HUDEP-2 (cell line): ENCODE measurements around the gene LRRC74B.

ENCODE experiments used
- DNase-seq, 76 experiments: peaks; one replicate each; lab custom pipeline; 2025; ENCODE audit not compliant: unreplicated experiment in 76 of 76; lab: John Stamatoyannopoulos, UW

Gene LRRC74B

DNA sequence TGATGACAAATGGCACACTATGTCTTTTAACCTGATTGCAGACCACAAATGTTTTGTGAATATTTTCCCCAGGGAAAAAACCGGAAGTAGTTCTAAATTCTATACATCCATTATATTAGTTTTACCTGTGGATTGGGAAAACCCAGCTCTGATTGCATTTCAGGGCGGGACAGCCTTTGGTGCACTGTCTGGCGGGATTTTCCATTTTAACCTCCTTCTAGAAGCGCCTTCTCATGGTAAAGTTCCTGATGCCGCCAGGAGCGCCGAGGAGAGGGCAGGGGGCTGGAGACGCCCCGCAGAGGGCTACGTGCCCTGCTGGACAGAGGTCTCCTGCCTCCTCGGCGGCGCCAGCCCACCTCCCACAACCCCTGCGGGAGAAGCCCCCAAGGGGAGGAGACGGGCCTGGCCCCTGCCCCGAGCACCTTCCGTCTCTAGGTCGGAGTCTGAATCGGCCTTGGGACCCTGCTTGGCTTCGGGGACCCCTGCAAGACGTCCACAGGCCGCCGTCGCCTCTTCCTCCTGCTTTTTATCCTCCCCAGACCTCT lies 32.0 kb upstream of the LRRC74B start:
- no peak for DNase-seq

DNA sequence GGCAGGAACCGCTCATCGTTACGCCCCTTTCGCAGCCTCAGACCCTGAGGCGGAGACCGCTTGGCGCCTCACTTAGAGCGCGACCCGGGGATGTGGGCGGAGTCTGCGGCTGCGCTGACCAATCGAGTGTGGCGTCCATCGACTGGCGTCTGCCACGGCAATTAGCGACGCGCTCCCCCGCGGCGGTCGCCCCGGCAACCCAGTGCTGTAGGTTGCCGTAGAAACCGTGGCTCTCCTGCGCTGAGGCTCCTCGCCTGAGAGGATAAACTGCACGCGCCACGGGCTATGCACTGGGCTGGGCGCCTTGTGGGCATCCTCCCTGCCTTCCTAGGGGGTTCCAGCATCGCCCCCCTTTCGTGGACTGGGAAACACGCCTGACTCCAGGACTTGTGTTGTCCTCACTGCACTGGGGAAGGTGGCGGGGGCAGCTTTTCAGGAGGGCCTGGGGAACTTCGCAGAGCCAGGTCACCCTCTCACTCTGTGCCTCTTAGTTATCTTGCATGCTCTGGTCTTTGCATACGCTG lies 31.5 kb upstream of the LRRC74B start:
- peak in 72 of 76 experiments; percentile 10 to 92 (median 76) for DNase-seq

DNA sequence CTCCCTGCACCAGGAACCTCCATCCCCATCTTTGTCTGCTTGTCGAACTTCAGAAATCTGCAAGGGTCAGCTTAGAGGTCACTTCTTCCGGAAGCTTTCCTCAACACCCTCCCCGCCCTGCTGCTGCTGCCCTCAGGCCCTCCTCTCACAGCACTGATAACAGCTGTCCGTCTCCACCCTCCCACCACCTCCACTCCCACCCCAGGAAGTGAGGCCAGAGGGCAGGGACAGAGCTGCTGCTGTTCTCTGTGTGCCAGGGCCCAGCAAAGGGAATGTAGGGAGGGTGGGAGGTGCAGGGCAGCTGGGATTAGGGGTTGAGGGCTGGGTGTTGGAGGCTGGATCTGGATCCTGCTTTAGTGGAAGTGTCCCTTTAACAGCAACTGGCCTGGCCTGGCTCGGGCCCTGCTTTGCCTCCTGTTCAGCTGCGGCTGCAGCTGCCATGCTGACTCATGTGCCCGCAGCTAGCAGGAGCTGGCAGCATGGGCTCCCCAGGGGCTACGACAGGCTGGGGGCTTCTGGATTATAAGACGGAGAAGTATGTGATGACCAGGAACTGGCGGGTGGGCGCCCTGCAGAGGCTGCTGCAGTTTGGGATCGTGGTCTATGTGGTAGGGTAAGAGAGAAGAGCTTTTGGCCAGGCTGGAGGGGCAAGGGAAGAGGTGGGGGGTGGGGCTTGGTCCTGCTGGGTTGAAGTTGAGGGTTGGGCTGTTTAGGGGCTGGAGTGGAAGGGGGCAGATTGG lies 30.9 kb upstream of the LRRC74B start, which contains the start of gene P2RX6:
Gene P2RX6, plus strand, starts transcription at position 440 of the 740 bp plus-strand sequence. Its CDS starts 10 bp downstream, at position 450.
- DNase-seq, result peak in 72 of 76 experiments; percentile 24 to 88 (median 66)

DNA sequence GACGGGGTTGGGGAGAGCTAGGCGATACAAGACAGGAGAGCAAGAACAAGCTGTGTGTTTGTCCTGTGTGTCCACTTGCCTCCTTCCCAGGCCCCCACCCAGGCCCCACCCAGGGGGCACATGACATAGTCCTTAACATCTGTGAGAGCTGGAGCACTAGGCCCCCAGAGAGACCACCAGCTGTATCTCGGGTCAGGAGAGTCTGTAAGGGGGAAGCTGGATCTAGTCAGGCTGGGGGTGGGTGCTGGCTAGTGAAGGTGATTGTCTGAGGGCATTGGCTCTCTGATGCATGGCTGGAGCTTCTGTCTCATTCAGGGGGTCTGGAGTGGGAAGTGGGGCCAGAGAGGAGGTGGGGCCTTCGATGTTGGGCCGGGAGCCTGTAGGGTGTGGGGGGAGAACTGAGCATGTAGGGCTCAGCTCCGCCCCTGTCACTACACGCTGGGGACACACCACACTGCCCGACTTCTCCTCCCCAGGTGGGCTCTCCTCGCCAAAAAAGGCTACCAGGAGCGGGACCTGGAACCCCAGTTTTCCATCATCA lies 30.2 kb upstream of the LRRC74B start:
- no peak for DNase-seq

DNA sequence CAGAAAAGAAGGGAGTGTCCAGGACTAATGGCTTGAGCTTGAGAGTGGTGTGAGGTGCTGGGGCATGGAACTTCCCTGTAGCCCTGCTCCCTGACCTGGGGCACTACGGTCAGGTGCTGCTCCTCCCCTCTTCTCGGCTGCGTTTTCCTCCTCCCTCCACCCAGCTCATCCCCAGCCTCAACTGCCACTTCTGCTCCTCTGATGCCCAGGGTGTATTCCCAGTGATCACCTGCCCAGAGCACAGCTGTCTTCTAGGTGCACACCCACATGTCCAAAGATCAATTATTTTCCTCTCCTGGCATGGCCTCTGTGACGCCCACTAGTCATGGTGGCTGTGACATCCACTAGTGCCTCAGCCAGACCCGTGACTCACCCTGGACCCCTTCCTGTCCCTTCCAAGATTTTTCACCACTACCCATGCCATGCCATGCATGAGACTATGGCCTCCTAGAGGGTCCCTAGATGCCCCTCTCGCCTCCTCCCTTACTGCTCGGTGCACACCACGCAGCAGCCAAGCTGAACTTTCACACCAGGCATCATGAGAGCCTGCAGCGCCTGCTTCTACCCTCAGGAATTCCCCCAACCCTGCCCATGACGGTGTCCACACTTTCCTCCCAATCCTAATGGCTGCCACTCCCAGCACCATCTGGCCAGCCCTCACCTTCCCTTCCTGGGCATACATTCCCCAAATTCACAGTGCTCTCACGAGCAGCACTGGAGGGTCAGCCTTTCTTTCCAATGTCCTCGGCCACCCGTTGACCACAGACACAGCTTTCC lies 28.9 kb upstream of the LRRC74B start:
- no peak for DNase-seq

DNA sequence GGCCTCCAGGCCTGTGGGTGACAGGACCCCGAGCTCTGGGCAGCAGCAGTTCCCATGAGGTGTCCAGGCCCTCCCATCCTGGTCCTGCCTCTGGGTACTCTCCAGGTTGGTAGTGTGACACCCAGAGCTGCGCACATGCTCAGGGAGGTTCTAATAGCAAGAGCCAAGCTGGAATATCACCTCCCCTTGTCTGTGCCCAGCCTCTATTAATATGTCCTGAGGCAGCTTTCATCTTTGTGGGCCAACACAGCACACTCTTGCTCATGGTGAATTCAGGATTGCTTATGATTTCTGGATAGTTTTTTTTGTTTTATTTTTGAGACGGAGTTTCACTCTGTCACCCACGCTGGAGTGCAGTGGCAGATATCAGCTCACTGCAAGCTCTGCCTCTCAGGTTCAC lies 27.4 kb upstream of the LRRC74B start:
- no peak for DNase-seq

DNA sequence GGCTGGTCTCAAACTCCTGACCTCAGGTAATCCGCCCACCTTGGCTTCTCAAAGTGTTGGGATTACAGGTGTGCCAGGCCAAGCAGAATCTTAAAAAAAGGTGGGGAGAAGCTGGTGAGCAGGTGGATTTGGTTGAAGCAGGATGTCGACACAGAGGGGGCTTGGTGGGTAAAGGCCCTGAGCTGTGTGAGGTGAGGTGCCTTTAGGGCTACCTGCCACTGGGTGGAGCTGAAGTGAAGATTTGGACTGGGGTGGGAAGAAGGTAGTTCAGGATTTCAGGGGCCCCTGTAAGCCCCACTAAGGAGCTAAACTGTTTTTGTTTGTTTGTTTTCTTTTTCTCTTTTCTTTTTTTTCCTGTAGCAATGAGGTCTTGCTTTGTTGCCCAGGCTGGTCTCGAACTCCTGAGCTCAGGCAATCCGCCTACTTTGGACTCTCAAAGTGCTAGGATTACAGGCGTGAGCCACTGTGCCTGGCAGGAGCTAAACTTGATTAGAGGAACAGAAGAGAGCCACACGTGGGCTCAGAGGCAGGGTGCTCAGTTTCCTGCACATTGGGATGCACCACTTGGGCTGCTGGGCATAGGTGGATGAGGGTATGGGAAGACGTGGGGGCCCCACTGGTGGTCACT lies 24.8 kb upstream of the LRRC74B start:
- peak in 3 of 76 experiments; percentile 11 to 19 (median 12) for DNase-seq

DNA sequence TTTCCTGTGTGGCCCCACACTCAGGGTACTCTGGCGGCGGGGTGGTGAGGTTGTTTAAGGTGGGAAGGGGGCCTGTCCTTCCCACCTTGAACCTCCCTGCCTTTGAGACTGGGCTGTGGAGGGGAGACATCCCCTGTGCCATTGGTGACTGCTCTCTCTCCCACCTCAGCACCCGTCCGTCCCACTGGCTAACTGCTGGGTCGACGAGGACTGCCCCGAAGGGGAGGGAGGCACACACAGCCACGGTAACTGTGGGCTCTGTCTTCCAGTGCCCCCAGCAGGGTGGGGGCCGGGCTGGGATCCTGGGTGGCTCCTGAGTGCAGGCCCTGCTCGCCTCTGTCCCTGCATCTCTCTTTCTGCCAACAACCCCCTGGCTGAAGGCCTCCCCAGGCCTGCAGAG lies 23.2 kb upstream of the LRRC74B start:
- no peak for DNase-seq

DNA sequence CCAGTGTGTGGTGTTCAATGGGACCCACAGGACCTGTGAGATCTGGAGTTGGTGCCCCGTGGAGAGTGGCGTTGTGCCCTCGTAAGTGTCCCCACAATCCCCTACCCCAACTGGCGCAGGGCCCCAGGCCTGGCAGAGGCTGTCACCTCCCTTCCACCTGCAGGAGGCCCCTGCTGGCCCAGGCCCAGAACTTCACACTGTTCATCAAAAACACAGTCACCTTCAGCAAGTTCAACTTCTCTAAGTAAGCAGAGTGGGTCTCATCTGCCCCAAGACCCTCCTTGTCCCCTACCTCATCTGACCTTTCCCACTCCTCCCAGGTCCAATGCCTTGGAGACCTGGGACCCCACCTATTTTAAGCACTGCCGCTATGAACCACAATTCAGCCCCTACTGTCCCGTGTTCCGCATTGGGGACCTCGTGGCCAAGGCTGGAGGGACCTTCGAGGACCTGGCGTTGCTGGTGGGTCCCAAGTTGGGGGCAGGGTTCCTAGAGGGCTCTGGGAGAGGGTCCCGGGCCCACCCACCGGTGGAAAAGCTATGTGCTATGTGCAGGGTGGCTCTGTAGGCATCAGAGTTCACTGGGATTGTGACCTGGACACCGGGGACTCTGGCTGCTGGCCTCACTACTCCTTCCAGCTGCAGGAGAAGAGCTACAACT lies 22.7 kb upstream of the LRRC74B start:
- DNase-seq, result no peak

DNA sequence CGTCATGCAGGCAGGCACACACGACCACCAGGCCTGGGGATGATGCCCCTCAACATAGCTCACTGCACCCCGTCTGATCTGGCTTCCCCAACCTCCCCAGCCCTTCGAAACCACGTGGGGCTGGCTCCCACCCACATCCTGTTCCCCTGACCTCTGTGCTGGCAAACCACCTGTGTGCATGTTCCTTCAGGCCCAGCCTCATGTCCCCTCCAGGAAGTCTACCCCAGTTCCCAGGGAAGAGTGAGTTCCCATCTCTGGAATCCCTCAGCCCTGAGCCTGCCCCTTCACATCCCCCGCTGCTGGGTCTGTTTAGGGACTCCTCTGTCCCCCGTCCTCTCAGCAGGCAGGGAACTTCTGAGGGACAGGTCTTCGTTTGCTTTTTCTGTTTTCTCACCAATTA lies 20.5 kb upstream of the LRRC74B start:
- DNase-seq, result no peak

DNA sequence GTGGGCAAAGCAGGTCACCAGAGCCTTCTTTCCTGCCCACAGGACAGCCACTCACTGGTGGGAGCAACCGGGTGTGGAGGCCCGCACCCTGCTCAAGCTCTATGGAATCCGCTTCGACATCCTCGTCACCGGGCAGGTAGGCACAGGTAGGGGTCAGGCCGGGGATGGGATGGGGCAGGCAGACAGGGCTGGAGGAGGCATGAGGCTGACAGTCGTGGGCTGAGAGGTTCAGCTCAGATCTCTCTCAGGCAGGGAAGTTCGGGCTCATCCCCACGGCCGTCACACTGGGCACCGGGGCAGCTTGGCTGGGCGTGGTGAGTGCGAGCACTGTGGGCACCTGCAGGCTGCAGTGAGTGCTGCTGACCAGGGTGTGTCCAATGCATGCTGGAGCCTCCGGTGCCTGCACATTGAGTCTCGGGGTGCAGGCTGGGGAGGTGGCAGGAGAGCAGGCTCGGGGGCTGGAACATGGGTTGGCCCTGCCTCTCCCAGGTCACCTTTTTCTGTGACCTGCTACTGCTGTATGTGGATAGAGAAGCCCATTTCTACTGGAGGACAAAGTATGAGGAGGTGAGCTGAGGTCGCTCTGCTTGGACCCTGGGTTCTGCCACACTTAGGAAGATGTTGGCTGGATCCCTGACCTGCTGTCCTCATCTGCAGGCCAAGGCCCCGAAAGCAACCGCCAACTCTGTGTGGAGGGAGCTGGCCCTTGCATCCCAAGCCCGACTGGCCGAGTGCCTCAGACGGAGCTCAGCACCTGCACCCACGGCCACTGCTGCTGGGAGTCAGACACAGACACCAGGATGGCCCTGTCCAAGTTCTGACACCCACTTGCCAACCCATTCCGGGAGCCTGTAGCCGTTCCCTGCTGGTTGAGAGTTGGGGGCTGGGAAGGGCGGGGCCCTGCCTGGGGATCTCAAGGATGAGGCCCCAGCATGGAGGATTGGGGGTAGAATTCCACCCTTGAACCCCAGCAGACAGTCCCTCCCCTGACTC lies 19.7 kb upstream of the LRRC74B start:
- DNase-seq, result no peak

DNA sequence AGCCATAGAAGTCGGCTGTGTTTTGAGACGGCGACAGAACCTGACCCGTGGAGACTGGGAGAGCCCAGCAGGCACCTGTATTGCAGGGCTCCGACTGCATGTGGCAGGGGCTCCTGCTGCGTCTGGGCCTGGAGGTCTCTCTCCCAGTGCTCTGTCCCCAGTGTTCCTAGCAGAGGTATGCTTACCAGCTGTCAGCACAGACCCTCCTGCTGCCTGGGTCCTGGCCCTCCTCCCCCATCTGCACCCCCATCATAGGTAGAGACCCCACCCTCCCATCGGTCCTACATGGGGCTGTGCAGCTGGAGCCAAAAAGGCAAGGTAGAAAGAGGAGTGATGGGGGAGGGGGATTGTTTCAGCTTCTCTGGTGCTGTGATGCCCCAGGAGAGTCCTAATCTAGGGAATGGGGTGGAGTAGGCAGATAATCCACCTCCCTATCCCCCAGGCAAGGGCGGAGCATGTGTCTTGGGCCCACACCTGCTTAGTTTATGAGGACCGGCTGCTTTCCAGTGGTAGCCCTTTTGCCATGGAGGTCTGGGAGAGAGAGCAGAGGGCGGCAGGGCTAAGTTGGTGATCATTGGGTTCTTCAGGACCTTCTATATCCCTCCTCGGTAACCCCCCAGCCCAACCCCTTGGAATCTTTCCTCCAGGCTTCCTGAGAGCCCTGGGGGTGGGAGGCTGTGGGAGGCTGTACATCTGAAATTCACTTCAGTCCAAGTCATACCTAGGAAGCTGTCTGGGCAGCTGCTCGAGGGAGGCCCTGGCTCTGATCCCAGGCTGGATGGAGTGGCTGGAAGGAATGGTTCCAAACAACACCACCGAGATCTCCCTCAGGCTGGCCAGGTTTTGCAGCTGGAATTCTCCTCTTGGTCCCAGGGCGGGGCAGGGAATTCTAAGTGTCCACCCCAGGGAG lies 18.7 kb upstream of the LRRC74B start:
- DNase-seq, result no peak

DNA sequence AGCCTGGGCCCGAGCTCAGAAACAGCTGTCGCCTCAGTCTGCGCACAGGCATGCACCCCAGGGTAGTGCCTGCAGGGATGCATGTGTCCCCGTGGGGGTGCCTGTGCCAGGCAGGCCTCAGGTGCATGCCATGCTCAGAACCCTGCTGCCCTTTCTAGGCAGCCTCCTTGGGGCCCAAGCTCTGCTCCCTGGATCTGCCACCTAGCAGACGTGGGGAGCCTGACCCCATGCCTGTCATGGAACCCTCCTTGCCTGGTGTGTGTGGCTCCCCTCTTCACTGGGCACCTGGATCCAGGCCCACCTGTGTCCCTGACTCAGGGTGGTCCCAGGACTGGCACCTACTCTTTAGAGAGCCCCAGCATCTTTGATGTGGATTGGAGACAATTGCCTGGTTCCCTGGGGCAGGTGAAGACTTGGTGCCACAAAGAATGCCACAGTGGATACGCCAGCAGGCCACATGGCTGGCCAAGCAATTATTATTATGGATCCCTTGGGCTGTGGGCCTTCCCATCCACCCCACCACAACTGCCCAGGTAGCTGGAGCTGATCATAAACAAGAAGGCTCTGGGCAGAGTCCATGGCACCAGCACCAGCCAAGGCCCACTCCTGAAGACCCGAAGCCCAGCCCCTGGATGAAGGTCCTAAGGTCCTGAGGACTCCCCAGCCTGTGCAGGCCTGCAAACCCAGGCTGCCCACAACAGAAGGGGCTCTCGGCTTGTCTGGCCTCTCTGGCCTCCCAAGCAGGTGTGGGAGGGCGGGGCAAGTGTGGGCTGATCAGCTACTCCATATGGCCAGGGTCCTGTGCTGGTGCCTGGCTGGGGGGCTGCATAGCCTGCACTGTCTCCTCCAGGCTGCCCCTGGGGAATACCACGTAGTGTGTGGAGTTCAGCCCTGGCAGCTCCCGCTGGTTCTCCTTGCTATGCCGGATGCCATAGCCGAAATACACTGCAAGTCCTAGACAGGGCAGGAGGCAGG lies 17.2 kb upstream of the LRRC74B start:
- DNase-seq, result no peak

DNA sequence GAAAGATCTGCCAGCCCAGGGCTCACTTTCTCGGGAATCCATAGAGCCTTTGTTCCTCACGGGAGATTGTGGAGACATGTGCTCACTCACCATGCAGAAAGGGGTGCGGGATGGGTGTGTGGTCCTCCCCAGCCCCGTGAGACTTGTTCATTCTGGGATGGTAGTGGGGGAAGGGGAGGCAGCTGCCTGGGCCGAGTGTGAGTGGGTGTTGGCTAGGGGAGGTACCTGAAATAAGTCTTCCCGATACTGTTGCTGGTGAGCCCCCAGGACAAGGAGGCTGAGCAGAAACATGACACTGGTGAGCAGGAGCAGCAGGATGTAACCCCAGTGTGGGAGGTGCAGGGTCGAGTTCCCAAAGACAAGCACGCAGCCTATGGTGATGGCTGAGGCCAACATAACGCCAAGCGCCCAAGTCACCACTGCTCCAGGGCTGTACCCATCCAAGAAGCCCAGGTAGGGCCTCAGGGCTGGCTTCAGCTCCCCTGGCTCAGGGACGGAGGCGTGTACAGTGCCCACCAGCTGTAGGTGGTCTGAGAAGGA lies 16.2 kb upstream of the LRRC74B start:
- DNase-seq, result no peak

DNA sequence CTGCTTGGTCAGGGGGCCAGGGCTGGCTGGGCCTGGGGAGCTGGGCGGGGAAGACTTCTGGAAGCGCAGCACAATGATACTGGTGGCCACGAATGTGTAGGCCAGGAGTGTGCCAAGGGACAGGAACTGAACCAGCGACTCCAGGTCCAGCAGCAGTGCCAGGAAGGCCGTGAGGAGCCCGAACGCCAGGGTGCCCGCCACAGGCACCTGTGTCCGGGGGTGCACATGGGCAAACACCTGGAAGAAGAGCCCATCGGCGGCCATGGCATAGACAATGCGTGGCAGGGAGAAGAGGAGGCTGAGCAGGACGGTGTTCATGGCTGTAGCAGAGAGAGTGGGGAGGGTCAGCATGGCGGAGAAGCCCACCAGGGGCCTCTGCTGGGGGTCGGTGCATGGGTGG lies 15.7 kb upstream of the LRRC74B start:
- DNase-seq, result no peak
